ENCODE data around the gene LAMC2.

GRCh38 chr1:183166454-183166853 is 19.6 kb upstream of the LAMC2 start:
- no peak for TF ChIP-seq CTCF (IDR thresholded peaks at IDR 0.05)
- TF ChIP-seq POLR2A (IDR thresholded peaks at IDR 0.05), result no peak
